ENCODE results near the gene BSPRY. TPM values are rescaled to one million over a fixed set of nuclear protein-coding genes. Genes with fewer than 3 reads are reported as not detected.

BSPRY gene
- total and polyA plus RNA-seq, 2 experiments from 2014 or later: 4.8 to 6.6 TPM

GRCh38 chr9:113416149-113416721 is 66.9 kb downstream of the BSPRY start:
- Histone ChIP-seq H3K27me3 (ENCODE audit: insufficient read depth) (no peaks in the 10 kb centered on the region), H3K9me2 (ENCODE audit: insufficient read depth) (no peaks in the 10 kb centered on the region), H3K4me2 (no peak overlapping the region), H2AFZ (peak overlapping the region; percentile 49; the same call in 1 of the 2 replicates), H3K27ac (ENCODE audit: low read depth) (no peak overlapping the region), H3K4me1 (ENCODE audit: insufficient read depth) (0 out of 2 replicates have a peak, but pooled peaks cover 4% of the 10 kb centered on the region), H3K4me3 (no peak overlapping the region), H3F3A (replicated peaks; ENCODE audit: low read depth) (no peaks in the 10 kb centered on the region), H4K20me1 (replicated peaks; ENCODE audit: insufficient read depth) (no peaks in the 10 kb centered on the region), H3K36me3 (ENCODE audit: insufficient read depth) (no peaks in the 10 kb centered on the region), H3K79me2 (replicated peaks; ENCODE audit: insufficient read depth) (no peaks in the 10 kb centered on the region)
- TF ChIP-seq ZNF114 (CRISPR knock-in tag; IDR thresholded peaks at IDR 0.05) (no peak), CREB1 (CRISPR knock-in tag; IDR thresholded peaks at IDR 0.05; ENCODE audit: low read depth) (no peak), POLR2AphosphoS5 (IDR thresholded peaks at IDR 0.05; ENCODE audit: low read depth) (no peak), JUNB (IDR thresholded peaks at IDR 0.05; ENCODE audit: unreplicated experiment) (no peak), STAT1 (IDR thresholded peaks at IDR 0.05; ENCODE audit: unreplicated experiment) (no peak), NANOG (IDR thresholded peaks at IDR 0.05; ENCODE audit: borderline replicate concordance) (no peak), EZH2 (IDR thresholded peaks at IDR 0.05; ENCODE audit: low read depth, unreplicated experiment) (no peak), REST (IDR thresholded peaks at IDR 0.05; ENCODE audit: unreplicated experiment) (no peak), ZNF331 (CRISPR knock-in tag; IDR thresholded peaks at IDR 0.05; ENCODE audit: low read depth) (no peak), EZH2phosphoT487 (IDR thresholded peaks at IDR 0.05; ENCODE audit: unreplicated experiment) (no peak)
- TF ChIP-seq, protein P1, sequence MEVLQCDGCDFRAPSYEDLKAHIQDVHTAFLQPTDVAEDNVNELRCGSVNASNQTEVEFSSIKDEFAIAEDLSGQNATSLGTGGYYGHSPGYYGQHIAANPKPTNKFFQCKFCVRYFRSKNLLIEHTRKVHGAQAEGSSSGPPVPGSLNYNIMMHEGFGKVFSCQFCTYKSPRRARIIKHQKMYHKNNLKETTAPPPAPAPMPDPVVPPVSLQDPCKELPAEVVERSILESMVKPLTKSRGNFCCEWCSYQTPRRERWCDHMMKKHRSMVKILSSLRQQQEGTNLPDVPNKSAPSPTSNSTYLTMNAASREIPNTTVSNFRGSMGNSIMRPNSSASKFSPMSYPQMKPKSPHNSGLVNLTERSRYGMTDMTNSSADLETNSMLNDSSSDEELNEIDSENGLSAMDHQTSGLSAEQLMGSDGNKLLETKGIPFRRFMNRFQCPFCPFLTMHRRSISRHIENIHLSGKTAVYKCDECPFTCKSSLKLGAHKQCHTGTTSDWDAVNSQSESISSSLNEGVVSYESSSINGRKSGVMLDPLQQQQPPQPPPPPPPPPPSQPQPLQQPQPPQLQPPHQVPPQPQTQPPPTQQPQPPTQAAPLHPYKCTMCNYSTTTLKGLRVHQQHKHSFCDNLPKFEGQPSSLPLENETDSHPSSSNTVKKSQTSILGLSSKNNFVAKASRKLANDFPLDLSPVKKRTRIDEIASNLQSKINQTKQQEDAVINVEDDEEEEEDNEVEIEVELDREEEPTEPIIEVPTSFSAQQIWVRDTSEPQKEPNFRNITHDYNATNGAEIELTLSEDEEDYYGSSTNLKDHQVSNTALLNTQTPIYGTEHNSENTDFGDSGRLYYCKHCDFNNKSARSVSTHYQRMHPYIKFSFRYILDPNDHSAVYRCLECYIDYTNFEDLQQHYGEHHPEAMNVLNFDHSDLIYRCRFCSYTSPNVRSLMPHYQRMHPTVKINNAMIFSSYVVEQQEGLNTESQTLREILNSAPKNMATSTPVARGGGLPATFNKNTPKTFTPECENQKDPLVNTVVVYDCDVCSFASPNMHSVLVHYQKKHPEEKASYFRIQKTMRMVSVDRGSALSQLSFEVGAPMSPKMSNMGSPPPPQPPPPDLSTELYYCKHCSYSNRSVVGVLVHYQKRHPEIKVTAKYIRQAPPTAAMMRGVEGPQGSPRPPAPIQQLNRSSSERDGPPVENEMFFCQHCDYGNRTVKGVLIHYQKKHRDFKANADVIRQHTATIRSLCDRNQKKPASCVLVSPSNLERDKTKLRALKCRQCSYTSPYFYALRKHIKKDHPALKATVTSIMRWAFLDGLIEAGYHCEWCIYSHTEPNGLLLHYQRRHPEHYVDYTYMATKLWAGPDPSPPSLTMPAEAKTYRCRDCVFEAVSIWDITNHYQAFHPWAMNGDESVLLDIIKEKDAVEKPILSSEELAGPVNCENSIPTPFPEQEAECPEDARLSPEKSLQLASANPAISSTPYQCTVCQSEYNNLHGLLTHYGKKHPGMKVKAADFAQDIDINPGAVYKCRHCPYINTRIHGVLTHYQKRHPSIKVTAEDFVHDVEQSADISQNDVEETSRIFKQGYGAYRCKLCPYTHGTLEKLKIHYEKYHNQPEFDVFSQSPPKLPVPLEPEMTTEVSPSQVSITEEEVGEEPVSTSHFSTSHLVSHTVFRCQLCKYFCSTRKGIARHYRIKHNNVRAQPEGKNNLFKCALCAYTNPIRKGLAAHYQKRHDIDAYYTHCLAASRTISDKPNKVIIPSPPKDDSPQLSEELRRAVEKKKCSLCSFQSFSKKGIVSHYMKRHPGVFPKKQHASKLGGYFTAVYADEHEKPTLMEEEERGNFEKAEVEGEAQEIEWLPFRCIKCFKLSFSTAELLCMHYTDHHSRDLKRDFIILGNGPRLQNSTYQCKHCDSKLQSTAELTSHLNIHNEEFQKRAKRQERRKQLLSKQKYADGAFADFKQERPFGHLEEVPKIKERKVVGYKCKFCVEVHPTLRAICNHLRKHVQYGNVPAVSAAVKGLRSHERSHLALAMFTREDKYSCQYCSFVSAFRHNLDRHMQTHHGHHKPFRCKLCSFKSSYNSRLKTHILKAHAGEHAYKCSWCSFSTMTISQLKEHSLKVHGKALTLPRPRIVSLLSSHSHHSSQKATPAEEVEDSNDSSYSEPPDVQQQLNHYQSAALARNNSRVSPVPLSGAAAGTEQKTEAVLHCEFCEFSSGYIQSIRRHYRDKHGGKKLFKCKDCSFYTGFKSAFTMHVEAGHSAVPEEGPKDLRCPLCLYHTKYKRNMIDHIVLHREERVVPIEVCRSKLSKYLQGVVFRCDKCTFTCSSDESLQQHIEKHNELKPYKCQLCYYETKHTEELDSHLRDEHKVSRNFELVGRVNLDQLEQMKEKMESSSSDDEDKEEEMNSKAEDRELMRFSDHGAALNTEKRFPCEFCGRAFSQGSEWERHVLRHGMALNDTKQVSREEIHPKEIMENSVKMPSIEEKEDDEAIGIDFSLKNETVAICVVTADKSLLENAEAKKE (CRISPR knock-in tag; IDR thresholded peaks at IDR 0.05): no peak
- TF ChIP-seq, protein P2, sequence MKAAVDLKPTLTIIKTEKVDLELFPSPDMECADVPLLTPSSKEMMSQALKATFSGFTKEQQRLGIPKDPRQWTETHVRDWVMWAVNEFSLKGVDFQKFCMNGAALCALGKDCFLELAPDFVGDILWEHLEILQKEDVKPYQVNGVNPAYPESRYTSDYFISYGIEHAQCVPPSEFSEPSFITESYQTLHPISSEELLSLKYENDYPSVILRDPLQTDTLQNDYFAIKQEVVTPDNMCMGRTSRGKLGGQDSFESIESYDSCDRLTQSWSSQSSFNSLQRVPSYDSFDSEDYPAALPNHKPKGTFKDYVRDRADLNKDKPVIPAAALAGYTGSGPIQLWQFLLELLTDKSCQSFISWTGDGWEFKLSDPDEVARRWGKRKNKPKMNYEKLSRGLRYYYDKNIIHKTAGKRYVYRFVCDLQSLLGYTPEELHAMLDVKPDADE (IDR thresholded peaks at IDR 0.05): no peak
- TF ChIP-seq, protein P3, sequence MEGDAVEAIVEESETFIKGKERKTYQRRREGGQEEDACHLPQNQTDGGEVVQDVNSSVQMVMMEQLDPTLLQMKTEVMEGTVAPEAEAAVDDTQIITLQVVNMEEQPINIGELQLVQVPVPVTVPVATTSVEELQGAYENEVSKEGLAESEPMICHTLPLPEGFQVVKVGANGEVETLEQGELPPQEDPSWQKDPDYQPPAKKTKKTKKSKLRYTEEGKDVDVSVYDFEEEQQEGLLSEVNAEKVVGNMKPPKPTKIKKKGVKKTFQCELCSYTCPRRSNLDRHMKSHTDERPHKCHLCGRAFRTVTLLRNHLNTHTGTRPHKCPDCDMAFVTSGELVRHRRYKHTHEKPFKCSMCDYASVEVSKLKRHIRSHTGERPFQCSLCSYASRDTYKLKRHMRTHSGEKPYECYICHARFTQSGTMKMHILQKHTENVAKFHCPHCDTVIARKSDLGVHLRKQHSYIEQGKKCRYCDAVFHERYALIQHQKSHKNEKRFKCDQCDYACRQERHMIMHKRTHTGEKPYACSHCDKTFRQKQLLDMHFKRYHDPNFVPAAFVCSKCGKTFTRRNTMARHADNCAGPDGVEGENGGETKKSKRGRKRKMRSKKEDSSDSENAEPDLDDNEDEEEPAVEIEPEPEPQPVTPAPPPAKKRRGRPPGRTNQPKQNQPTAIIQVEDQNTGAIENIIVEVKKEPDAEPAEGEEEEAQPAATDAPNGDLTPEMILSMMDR (conservative IDR thresholded peaks at IDR 0.05; ENCODE audit: low read depth in 2 of 2): no peak
- H3K27ac Mint-ChIP-seq: no peak overlapping the region
- no peaks in the 10 kb centered on the region for H3K27me3 Mint-ChIP-seq (ENCODE audit: insufficient read depth, low read depth, poor library complexity)
- ATAC-seq (no peak), DNase-seq (ENCODE audit: low spot score) (no peak)
- peaks cover 4% of the 10 kb centered on the region; the same call in 2 of the 3 replicates for H3K4me1 Mint-ChIP-seq
- no peaks in the 10 kb centered on the region for H3K36me3 Mint-ChIP-seq (ENCODE audit: low read depth)
- H3K9me3 Mint-ChIP-seq: no peaks in the 10 kb centered on the region
- H3K4me3 Mint-ChIP-seq: no peak overlapping the region
